GM08714 (cell line): Measurements from ENCODE around the gene PODXL2.

Experiments
- H3K4me3 ChIP-seq: fragments of 200-500 bp; sonication (Bioruptor generic); 2 replicates; pipeline ENCODE4 v1.5.1; 2014; ENCODE audit warnings: mild to moderate bottlenecking, low read length, inconsistent platforms
- ZNF274 ChIP-seq: IDR thresholded peaks from 2 replicates; pipeline ENCODE4 v1.6.1; 2012; ENCODE audit warnings: mild to moderate bottlenecking, low read depth, low read length

Gene PODXL2

DNA sequence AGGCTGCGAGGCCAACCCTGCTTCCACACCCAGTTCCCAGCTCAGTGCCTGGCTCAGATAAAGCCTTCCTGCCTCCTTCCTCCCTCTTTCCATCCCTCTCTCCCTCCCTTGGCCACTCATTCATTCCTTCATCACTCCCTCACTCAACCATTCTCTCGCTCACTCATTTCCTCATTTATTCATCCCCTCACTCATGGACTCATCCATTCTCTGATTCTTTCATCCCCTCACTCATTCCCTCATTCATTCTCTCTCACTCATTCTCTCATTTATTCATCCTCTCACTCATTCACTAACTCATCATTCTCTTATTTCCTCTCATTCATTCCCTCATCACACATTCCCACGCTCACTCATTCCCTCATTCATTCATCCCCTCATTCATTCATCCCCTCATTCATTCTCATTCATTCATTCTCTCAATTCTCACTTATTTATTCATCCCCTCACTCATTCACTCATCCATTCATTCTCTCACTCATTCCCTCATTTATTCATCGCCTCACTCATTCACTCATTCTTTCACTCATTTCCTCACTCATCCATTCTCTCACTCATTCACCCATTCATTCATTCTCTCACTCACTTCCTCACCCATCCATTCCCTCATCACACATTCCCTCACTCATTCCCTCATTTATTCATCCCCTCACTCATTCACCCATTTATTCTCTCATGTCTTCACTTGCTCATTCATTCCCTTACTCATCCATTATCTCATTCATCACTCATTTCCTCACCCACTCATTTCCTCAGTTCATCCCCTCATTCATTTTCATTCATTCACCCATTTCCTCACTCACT lies 56.9 kb downstream of the PODXL2 start:
- H3K4me3 ChIP-seq = no peak overlapping the region
- TF ChIP-seq ZNF274 = no peak

DNA sequence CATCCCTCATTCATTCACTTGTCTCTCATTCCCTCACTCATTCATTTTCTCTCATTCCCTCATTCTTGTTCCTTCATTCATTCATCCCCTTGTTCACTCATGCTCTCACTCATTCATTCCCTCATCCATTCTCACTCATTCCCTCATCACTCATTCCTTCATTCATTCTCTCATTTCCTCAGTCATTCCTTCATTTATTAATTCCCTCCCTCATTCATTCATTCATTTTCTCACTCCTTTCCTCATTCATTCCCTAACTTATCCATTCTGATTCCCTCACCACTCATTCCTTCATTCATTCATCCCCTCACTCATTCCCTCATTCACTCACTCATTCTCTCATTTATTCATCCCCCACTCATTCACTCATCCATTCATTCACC lies 57.5 kb downstream of the PODXL2 start:
- TF ChIP-seq ZNF274 = no peak
- H3K4me3 ChIP-seq = no peak overlapping the region

DNA sequence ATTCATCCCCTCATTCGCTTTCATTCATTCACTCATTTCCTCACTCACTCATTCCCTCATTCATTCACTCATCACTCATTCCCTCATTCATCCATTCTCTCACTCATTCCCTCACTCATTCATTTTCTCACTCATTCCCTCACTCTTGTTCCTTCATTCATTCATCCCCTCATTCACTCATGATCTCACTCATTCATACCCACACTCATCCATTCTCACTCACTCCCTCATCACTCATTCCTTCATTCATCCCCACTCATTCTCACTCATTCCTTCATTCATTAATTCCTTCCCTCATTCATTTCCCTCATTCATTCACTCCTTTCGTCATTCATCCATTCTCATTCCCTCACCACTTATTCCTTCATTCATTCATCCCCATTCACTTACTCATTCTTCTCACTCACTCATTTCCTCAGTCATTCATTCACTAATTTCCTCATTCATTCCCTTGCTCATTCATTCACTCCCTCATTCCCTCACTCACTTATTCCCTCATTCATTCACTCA lies 58.3 kb downstream of the PODXL2 start:
- no peak for TF ChIP-seq ZNF274
- H3K4me3 ChIP-seq = no peak overlapping the region

DNA sequence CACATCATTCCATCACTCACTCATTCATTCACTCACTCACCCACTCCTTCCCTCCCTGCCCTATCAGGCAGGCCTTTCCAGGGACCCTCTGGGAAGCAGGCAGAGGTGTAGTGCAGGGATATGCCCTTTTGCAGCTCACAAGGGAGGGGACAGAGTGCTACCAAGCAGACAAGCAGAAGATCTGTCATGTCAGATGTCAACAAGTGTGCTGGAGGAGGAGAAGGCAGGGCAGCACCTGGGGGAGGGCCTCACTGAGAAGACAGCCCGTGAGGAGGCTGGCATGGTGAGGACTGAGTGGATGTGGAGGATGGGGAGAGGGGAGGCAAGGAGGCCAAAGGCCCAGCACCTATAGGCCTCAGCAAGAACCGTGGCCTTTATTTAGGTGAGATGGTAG lies 59.0 kb downstream of the PODXL2 start:
- no peak overlapping the region for H3K4me3 ChIP-seq

DNA sequence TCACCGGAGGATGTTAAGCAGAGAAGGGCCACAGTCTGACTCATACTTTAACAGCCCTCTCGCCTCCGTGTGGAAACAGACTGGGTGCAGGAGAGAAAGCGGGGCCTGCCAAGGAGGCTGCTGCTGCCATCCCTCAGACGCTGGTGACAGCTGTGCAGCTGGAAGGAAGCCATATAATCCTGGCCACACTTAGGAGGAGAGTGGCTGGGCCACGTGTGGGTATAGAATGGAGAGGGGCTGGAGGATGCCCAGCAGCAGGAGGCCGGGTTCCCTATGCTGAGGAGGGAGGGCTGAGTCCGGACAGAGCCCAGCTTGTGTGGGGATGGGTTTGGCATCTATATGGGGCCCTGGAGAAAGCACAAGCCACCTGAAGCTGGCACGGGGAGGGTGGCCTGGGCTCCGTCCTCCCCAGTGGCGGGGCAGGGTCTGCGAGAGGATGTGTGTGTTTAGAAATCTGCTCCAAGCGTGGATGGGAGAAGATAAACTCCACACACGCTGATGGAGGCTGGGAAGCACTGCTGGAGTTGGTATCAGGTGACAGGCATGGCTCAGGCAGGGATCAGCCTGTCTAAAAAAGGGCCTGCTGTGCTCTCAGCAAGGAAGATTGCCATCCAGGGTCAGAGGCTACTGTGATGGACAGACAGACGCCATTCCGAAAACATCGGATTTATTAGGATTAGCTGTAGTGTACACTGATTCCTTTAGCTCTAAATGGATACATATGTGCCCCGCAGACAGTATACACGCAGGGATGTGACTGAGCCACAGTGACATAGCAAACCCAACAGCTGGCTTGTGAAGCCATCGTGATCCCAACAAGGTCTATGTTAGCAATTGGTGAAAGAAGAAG lies 59.7 kb downstream of the PODXL2 start:
- no peak for TF ChIP-seq ZNF274
- no peak overlapping the region for H3K4me3 ChIP-seq

More for the DNA sequence above, 59.0 kb downstream of the PODXL2 start:
- no peak for TF ChIP-seq ZNF274

DNA sequence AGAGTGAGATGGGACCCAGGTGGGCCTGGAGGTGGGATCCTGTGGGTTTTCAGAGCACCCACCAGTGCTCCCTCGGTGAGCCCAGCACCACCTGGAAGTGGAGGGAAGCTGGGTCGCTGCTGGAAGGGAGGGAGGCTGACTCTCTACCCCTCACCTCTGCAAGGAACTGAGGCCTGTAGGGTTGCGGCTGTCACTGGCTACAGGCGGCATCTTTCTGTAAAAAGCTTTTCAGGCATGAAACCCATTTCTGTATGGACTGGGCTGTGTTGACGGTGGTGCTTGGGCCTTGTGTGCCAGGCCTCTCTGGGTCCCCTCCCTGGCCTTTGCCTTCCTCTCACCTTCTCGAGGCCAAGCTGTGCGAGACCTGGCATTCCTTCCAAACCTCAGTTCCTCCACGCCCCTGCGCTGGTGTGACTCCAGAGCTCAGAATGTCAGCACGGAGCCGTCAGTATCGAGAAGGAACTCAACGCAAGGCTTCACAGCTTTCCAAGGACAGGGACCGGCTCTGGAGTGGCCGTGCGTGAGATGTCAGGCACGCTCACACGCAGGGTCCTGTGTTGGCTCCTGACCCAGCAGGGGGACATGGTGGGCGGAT lies 60.4 kb downstream of the PODXL2 start:
- H3K4me3 ChIP-seq = no peak overlapping the region
- no peak for TF ChIP-seq ZNF274

DNA sequence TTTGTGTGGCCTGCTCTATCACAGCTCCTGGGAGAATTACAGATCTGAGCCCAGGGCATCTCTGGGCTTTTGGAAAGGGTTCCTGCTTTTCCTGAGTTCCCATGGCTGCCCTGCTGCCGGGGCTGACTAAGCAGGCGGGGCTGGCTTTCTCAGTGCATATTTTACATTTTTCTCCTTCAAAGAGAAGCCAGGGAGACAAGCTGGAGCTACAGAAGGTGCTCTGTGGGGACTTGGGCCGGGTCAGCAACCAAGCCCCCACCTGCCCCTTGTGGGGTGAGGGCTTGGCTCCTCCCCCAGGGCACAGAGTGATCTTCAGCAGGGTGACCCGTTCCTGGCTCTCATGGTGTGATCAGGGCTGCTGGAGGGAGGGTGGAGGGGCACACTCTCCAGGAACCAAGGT lies 61.1 kb downstream of the PODXL2 start:
- no peak overlapping the region for H3K4me3 ChIP-seq
- TF ChIP-seq ZNF274 = no peak

DNA sequence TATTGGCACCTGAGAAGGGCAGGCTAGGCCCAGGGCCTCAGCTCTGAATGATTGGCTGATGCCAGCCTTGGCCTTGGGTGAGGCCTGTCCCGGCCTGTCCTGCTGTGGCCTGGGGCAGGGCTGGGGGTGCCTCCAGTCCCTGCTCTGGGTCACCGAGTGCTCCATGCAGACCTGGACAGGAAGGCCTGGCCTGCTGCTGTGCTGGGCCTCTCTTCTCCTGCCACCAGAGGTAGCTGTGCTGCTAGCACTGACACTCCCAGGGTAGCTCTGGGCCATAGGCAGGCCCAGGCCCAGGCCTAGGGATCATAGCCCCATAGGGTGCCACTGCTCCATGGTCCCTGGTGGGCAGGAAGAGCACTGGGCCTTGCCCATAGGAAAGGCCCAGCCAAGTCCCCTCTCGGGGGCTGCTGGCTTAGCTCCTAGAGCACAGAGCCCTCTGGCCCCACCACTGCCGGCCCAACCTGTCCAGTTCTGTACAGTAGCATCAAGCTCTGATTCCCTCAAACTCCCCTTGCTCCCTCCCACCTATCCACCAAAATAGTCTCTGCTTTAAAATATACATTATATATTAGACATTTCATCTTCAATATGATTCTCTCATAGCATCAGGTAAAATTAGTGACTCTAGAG lies 62.0 kb downstream of the PODXL2 start:
- H3K4me3 ChIP-seq = no peak overlapping the region

DNA sequence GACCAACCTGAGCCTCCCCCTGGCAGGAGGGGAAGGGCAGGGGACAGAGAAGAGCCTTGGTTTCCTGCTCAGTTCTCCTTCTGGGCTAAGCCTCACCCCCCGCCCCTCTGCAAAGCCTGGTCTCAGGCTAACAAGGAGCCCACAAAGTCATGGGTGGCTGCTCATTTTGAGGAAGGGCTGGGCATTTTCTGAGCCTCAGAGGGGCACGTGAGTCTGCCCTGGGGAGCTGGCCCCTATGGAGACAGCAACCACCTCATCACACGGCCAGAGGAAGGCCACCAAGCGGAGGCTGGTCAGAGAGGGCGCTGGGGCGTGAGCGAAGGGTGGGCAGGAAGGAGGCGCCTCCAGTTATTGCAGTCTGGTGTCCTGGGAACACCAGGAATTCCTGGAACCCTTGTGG lies 62.5 kb downstream of the PODXL2 start:
- no peak for TF ChIP-seq ZNF274
- H3K4me3 ChIP-seq = no peak overlapping the region

More for the DNA sequence above, 62.0 kb downstream of the PODXL2 start:
- no peak for TF ChIP-seq ZNF274

DNA sequence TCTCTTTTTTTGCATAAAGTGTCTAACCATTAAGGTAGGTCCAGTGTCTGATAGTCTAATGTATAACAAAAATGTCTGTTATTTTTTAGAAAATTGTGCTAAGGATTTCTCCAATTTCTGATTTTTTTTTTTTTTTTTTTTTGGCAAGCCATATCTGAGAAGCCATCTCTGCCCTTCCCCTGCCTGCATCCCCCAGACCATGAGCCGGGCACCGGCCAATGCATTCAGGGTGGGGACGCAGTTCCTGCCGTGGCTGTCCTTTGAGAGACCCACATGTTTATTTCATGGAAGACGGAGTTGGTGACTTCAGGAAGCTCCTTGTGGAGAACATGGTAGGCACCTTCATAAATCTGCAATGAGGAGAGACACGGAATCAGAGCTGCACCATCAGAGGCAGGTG lies 63.0 kb downstream of the PODXL2 start:
- H3K4me3 ChIP-seq = no peak overlapping the region
- TF ChIP-seq ZNF274 = no peak

DNA sequence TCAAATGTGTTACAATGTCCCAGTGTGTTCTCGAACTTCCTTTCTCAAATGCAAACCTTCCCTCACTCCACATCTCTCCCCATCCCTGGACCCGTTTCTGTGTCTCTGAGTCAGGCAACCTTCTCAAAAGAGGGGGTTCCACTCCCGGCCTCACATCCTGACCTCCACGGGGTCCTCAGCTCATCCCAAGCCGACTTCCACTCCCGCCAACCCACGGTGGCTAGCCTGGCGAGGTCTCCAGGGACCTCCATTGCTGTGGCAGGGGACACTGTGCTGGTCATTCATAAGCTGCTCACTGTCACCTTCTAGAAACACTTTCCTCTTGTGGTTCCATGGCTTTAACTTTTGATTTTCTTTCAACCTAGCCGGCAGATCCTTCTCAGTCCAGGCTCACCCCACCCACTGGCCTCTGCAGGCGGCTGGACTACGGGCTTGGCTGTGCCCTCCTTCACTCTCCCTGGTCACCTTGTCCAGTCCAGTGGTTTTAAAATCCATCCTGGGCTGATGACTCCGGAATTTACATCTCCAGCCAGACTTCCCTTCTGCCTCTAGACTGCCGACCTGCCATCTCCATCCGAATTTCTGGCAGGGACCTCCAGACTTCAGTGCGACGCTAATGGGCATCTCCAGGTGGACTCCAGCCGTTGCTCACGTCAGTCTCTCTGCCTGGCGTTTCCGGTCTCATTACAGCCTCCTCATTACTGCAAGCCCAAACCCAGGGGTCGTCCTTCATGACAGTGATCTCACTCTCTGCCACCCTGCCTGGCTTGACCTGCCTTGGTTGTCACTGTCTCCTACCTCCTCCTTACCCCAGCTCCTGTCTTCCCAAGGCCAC lies 63.7 kb downstream of the PODXL2 start:
- no peak for TF ChIP-seq ZNF274
- H3K4me3 ChIP-seq = no peak overlapping the region

DNA sequence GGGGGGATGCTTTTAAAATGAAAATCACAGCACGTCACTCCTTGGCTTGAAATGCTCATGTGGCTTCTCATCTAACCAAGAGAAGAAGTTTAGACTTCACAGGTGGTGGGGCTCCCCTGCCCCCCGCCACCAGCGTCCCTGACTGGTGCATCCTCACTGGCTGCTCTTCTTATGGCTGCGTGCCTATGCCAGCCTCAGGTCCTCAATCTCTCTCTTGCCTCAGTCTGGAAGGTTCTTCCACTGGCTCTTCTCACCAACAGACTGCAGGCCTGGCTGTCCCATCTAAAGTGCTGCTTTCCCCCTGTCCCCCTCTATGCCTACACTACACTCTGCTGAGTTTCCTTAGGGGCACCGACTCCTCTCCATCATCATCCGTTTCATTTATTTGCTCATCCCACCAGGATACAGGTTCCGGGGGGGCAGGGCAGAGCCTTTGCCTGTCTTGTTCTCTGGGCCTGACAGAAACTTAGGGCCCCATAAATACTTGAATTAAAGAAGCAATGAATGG lies 64.4 kb downstream of the PODXL2 start:
- TF ChIP-seq ZNF274 = no peak
- H3K4me3 ChIP-seq = no peak overlapping the region
